ENCODE data around the gene PALLD. TPM values are rescaled to one million over a fixed set of nuclear protein-coding genes. Genes with fewer than 3 reads are reported as not detected.

Gene PALLD
- polyA plus RNA-seq, 1 donor (not counting 4 experiments of a cell fraction or from before 2014, with no cell fraction given), result 136 TPM

DNA sequence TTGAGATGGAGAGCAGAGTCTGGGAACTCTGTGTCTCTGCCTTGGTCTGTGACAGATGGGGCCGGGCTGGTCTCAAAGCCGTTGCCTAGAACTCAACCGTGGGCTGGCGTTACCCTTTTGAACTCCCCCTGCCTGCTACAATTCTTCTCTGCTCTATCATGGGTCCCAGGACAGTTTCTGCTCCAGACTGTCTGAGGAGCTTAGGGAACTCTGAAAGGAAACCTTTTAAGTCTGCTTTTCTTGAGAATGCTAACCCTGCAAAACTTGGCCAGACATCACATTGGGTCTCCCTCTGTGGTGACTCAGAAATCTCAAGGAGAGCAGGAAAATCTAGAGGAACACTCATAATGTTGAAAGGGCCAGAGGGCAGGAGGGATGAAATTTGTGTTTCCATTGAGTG, 272.6 kb downstream of the PALLD start:
- no peak overlapping the region for H3K4me2 ChIP-seq (ENCODE audit: control insufficient read depth, extremely low read depth, insufficient read depth, low read depth, low read length)
- H3K9ac ChIP-seq (ENCODE audit: control insufficient read depth, extremely low read depth, insufficient read depth, low read length), result no peak overlapping the region
- H3K9me3 ChIP-seq (ENCODE audit: control insufficient read depth, low read depth, low read length), result no peaks in the 10 kb centered on the region
- dilution Hi-C loops (cut with MboI; ENCODE audit: extremely low pct_ligation_motif_present, low sequenced_read_pairs), result no loop called here
- H2AFZ ChIP-seq (ENCODE audit: control insufficient read depth, low read length), result no peak overlapping the region
- H3K9me1 ChIP-seq (ENCODE audit: control insufficient read depth, extremely low read depth, insufficient read depth, low read length), result no peaks in the 10 kb centered on the region
- DNase-seq (ENCODE audit: low read depth, low spot score) (no peak), FAIRE-seq (peak; percentile 29)
- peaks cover 17% of the 10 kb centered on the region for H3K4me1 ChIP-seq (ENCODE audit: control insufficient read depth, extremely low read depth, insufficient read depth, low read length)
- TF ChIP-seq EZH2 (IDR thresholded peaks at IDR 0.05; ENCODE audit: low read length), result no peak
- TF ChIP-seq, protein P1, sequence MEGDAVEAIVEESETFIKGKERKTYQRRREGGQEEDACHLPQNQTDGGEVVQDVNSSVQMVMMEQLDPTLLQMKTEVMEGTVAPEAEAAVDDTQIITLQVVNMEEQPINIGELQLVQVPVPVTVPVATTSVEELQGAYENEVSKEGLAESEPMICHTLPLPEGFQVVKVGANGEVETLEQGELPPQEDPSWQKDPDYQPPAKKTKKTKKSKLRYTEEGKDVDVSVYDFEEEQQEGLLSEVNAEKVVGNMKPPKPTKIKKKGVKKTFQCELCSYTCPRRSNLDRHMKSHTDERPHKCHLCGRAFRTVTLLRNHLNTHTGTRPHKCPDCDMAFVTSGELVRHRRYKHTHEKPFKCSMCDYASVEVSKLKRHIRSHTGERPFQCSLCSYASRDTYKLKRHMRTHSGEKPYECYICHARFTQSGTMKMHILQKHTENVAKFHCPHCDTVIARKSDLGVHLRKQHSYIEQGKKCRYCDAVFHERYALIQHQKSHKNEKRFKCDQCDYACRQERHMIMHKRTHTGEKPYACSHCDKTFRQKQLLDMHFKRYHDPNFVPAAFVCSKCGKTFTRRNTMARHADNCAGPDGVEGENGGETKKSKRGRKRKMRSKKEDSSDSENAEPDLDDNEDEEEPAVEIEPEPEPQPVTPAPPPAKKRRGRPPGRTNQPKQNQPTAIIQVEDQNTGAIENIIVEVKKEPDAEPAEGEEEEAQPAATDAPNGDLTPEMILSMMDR (optimal IDR thresholded peaks at IDR 0.05 in 1 of 3, IDR thresholded peaks at IDR 0.05 in 1 of 3, conservative IDR thresholded peaks at IDR 0.05 in 1 of 3; ENCODE audit: extremely low read depth in 1 of 3, insufficient read depth in 2 of 3, low read length in 3 of 3), result no peak
- no peak overlapping the region for H3K4me3 ChIP-seq (ENCODE audit: control insufficient read depth in 2 of 3, extremely low read depth in 1 of 3, insufficient read depth in 2 of 3, low read depth in 1 of 3, low read length in 3 of 3)
- no peaks in the 10 kb centered on the region for H3K36me3 ChIP-seq (ENCODE audit: control insufficient read depth in 2 of 2, extremely low read depth in 1 of 2, insufficient read depth in 2 of 2, low read length in 2 of 2)
- H4K20me1 ChIP-seq (ENCODE audit: control insufficient read depth, extremely low read depth, insufficient read depth, low read length), result no peaks in the 10 kb centered on the region
- H3K79me2 ChIP-seq (ENCODE audit: control insufficient read depth, insufficient read depth, low read length), result no peaks in the 10 kb centered on the region
- no peaks in the 10 kb centered on the region for H3K27me3 ChIP-seq (ENCODE audit: control insufficient read depth, extremely low read depth, insufficient read depth, low read length)
- H3K27ac ChIP-seq (ENCODE audit: control insufficient read depth, insufficient read depth, low read length), result no peak overlapping the region

DNA sequence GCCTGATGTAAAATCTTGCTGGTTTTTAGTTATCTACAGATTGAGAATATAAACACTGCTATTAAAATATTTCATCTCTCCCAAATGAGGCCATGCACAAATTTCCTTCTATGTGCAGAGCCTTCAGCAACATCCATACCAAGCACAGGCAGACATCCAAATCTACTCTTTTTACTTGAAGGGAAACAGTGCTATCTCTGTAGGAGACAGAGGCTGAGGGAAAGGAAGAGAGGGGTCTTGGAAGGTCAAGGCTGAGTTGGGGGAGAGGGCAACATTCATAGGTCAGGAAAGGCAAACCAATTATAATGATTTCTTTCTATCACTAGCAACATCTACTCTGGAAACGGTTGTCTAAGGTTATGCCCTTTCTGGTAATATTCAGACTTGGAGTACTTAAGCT, 273.0 kb downstream of the PALLD start:
- Histone ChIP-seq H3K9me3 (ENCODE audit: control insufficient read depth, low read depth, low read length) (no peaks in the 10 kb centered on the region), H3K4me1 (ENCODE audit: control insufficient read depth, extremely low read depth, insufficient read depth, low read length) (peaks cover 16% of the 10 kb centered on the region), H3K79me2 (ENCODE audit: control insufficient read depth, insufficient read depth, low read length) (no peaks in the 10 kb centered on the region), H3K4me2 (ENCODE audit: control insufficient read depth, extremely low read depth, insufficient read depth, low read depth, low read length) (no peak overlapping the region), H3K27ac (ENCODE audit: control insufficient read depth, insufficient read depth, low read length) (no peak overlapping the region), H4K20me1 (ENCODE audit: control insufficient read depth, extremely low read depth, insufficient read depth, low read length) (no peaks in the 10 kb centered on the region), H3K27me3 (ENCODE audit: control insufficient read depth, extremely low read depth, insufficient read depth, low read length) (no peaks in the 10 kb centered on the region), H3K9ac (ENCODE audit: control insufficient read depth, extremely low read depth, insufficient read depth, low read length) (no peak overlapping the region), H3K36me3 (ENCODE audit: control insufficient read depth in 2 of 2, extremely low read depth in 1 of 2, insufficient read depth in 2 of 2, low read length in 2 of 2) (no peaks in the 10 kb centered on the region), H3K9me1 (ENCODE audit: control insufficient read depth, extremely low read depth, insufficient read depth, low read length) (no peaks in the 10 kb centered on the region), H2AFZ (ENCODE audit: control insufficient read depth, low read length) (no peak overlapping the region), H3K4me3 (ENCODE audit: control insufficient read depth in 2 of 3, extremely low read depth in 1 of 3, insufficient read depth in 2 of 3, low read depth in 1 of 3, low read length in 3 of 3) (no peak overlapping the region)
- DNase-seq (ENCODE audit: low read depth, low spot score) (no peak), FAIRE-seq (no peak)
- dilution Hi-C loops (cut with MboI; ENCODE audit: extremely low pct_ligation_motif_present, low sequenced_read_pairs), result no loop called here
- TF ChIP-seq EZH2 (IDR thresholded peaks at IDR 0.05; ENCODE audit: low read length), result no peak
- TF ChIP-seq, protein P1 (optimal IDR thresholded peaks at IDR 0.05 in 1 of 3, IDR thresholded peaks at IDR 0.05 in 1 of 3, conservative IDR thresholded peaks at IDR 0.05 in 1 of 3; ENCODE audit: extremely low read depth in 1 of 3, insufficient read depth in 2 of 3, low read length in 3 of 3), result no peak

Data from keratinocyte (primary cell).